NCI-H1930 (cell line): ENCODE results near the gene GNB1.
"Not testable (repeated sequence)": the region's sequence is repeated elsewhere in the genome, so short reads cannot be mapped to it uniquely, and the experiment has no call there.

ENCODE experiments used
- DNase-seq, 2 experiments: peaks; one replicate each; lab custom pipeline; 2025; lab: John Stamatoyannopoulos, UW

The GNB1 gene

DNA sequence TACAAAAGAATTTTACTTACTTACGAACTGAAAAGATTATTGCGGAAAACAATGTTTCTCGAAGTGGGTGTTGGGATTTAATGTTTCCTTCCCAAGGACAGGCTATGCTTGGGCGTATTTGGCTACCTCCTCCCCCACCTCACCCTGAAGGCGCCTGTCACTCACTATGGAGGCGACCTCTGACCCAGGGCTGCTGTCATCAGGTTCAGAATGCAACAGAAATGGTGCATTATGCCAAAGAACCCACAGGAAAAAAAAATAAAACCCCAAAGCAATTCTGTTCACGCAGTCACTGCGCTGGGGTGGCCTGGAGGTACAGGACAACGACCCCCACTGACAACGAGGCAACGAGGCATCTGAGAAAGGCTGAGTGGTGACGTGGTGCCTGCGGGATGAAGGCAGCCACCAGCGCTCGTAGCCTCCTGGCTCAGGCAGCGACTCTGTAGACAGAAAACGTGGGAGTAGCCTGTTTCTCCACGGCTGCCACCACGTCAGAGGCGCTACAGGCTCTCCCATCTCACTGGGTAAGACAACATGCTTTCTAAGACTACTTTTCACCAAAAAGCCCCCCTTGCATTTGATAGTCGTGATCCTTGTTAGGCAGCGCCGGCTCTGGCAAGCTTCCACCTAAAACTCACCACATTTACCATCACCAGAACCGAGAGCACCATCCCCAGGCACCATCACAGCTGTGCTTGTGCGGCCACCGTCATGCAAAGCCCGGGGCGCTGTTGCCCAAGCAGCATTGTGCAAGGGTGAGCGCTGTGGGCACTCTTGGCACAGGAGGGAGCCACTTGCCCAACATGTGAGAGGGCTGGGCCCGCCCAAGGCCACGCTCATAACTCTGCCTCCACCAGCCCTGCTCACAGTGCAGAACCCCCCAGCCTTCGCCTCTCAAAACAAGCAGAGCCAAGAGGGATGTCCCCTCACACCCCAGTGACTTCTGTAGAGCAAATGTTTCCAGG, 126.9 kb downstream of the GNB1 start:
- no peak for DNase-seq

DNA sequence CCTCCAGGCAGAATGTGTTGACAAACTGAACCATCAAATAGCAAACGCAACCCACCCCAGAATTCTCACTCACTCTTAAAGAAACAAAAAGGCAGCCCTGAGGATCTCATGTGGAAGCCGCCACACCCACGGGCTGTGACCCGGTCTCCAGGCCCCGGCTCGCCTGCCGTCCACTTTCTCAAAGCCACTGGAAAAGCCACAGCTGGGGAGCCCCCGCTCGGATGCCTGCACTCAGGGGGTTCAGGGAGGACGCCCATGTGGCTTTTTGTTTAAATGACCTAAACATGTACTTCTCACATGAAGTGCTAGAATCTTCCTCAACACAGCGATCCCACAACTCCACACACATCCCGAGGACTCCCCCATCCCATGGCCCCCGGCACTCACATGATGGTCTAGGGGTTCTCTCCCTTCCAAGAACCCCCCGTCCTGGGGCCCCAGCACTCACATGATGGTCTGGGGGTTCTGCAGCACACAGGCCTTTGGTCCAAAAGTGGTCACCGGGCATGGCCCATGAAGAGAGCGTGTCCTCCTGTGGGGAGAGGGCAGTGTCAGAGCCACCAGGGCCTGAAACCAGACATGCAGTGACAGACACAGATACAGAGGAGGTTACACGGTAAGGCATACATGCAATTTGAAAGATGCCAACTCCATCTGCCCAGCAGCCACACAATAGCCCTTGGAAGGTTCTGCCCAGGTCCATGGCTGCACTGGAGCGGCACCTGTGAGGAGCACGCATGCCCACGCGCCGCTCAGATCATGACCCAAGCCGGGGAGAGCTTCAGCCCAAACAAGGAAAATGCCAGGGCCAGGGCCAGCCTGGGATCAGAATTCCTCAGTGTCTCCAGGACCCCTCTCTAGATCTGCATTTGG, 129.1 kb downstream of the GNB1 start:
- no peak for DNase-seq

DNA sequence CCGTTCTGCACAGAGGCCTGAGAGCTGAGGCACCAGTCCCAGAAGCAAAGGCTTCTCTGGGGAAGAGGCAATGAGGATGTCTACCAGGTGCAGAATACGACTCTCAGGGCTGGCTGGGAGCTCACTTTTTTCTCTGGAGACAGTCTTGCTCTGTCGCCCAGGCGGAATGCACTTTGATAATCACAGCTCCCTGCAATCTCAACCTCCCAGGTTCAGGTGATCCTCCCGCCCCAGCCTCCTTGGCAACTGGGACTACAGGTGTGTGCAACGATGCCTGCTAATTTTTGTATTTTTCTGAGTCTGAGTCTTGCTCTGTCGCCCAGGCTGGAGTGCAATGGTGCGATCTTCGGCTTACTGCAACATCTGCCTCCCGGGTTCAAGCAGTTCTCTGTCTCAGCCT, 130.2 kb downstream of the GNB1 start:
- no peak for DNase-seq

GRCh38 chr1:1760345-1760650, 130.6 kb downstream of the GNB1 start:
- no peak for DNase-seq

GRCh38 chr1:1759456-1760344, 131.2 kb downstream of the GNB1 start:
- DNase-seq: no peak

DNA sequence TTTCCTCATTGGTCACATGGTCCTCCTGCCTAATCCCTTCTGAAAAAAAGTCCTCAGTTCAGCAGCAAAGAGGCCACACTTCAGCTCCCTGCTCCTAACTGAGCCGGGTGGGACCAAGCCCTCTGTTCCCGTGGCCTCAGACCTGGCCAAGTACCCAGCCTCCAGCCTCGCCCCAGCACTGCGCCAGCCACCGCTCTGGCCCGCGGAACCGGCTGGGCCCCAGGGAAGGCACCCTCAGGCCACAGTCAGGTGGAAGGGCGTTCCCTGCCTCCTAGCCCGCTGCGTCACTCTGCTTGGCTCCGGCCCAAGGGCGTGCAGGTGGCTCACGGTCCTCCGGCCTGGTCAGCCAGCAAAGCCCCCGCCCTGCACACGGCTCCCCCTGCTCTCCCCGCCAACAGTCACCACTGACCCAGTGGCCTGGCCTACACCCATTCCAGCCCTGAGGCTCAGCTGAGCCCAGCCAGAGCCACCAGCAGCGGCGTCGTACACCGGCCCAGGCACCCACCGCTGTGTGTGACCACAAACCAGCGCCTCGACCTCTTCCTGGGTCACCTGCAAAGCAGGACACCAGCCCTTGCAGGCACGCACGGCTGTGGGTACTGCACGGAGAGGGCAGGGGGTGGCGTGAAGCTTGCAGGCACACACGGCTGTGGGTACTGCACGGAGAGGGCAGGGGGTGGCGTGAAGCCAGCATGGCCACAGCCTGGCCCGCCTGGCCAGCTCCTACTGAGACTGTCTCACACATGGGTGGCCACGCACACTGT, 132.0 kb downstream of the GNB1 start:
- DNase-seq: no peak

- DNase-seq: no peak
These were observed 132.7 kb downstream of the GNB1 start for GRCh38 chr1:1758059-1758621.

DNA sequence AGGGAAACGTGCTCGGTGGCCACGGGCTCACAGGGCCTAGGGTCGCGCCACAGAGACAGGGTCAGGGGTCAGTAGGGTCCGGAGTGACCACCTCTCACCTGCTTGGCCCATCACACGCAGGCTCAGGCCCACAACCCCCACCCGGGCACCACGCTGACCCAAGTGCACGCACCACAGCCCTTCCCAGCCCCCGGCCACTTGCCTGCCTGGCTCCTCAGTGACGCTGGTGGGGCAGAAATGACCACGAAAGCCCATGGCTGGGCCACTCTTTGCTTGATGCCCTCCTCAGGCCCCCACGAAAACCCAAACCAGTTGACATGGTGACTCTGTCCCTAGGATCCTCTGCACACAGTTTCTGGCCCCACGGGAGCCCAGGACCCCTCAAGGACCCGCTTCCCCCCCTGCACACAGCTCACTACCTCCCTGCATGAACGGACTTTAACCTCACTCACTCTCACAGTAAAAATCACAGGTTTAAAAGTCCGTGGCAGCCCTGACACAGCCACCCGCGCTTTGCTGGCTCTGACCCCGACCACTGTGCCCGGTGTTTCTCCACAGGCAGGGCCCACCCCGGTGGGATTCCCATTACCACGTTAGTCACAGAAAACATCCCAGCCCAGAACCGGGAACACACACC, 133.3 kb downstream of the GNB1 start:
- DNase-seq: no peak

GRCh38 chr1:1756661-1757421, 134.0 kb downstream of the GNB1 start:
- no peak for DNase-seq

- no peak for DNase-seq
These were observed 135.0 kb downstream of the GNB1 start for GRCh38 chr1:1755852-1756251.

GRCh38 chr1:1755426-1755825, 135.5 kb downstream of the GNB1 start:
- DNase-seq: no peak

DNA sequence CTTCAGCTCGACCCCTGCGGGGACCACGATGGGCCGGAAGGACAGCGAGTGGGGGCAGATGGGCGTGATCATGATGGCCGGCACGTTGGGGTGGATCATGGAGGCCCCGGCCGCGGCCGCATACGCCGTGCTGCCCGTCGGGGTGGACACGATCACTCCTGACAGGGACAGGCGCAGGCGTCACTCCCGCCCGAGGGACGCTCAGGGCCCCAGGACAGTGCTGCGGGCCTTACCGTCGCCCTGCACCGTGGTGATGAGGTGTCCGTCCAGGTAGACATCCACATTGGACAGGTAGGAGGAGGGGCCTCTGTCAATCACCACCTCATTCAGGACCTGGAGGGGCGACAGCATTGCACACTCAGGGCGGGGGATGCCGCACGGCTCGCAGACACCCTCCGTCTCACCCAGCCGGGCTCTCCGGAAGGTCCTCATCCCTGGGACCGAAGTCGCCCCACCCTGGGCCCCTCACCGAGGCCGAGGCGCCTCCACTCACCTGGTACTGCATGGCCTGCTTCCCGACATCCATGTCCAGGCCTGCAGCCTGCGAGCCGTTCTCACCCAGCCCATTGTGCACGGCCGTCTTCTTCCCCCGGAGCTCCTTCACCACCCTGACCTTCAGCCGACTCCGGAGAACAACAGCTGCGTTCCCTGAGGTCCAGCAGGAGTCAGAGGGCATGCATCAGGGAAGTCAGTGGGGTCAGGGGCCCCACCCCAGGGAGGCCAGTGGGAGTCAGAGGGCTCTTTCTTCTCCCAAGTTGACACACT, 136.7 kb downstream of the GNB1 start:
- DNase-seq: no peak

DNA sequence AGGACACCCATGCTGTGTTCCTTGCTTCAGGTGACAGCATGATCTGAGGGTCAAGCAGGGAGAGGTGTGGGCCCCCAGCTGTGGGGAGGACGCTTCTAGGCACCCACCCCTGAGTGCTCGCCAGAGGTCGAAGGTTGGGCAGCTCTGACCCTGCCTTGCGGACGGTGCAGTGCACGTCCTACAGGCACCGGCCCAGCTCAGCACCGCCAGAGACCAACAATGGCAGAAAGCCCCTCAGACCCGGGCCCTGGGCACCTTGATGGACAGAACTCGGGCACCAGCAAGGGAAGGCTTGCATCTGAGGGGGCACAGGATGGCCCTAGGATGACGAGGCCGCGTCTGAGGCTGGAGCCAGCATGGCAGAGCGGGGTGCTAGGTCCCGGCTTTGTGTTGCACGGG, 137.3 kb downstream of the GNB1 start:
- DNase-seq: no peak

GRCh38 chr1:1752636-1753606, 138.0 kb downstream of the GNB1 start:
- no peak for DNase-seq

- DNase-seq: no peak
These were observed 138.7 kb downstream of the GNB1 start for GRCh38 chr1:1752190-1752589.

DNA sequence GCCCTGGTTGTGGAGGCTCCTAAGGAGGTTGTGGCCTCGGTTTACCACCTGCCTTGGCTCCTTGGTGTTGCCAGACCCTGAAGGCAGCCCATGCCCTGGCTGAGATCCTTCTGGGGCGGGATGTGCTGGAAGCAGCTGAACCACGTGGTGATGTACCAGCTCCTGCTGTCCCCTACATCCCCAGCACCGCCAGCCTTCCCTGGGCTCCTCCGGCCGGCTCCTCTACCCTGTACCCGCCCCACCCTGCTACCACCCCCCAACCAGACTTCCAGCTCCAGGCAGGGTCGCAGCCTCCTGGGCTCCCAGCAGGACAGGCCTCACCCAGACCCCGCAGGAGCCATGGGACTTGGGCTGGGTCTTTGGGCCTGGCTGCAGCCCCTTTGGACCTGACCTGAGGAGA, 140.9 kb downstream of the GNB1 start:
- DNase-seq: not testable (repeated sequence)

DNA sequence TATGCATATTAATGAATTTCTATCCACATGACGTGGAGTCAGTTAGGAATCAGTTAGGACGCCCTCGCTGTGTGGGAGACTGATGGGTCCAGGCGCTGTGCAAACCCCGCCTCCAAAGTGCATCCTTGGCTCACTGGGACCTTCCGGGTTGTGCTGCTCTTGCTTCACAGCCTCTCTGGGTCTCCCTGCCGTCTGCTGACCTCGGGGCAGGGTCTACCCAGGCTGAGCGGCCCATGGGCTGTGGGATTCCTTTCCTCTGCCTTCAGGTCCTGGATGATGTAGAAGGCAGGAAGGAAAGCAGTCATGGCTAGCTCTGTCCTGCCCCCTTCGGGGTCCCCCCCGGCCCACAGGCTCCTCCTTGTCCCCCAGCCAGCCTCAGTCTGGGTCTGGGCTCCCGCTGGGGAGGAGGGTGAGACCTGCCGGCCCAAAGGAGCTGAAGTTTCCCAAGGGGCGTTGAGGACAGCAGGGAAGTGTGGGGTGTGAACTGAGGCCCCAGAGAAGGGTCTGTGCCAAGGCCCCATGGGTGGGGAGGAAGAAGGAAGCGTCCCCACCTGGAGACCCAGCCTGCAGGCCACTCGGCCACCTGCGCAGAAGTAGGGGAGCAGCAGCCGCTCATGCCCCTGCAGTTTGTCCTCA, 142.1 kb downstream of the GNB1 start:
- DNase-seq: no peak
